HEK293 (cell line): ENCODE results near the gene KATNA1.

Experiments used
- CTCF ChIA-PET: fragments of 350-600 bp; formaldehyde crosslinking; extraction: SDS; loops from one replicate; lab custom pipeline; 2021; ENCODE audit warnings: antibody characterized with exemption; lab: Yijun Ruan, JAX
- POLR2A ChIA-PET: fragments of 300-600 bp; formaldehyde crosslinking; extraction: SDS; loops from one replicate; lab custom pipeline; 2020; ENCODE audit warnings: antibody characterized with exemption, inconsistent platforms; lab: Yijun Ruan, JAX
- H3K27ac ChIP-seq: fragments of 200-500 bp; sonication (Bioruptor generic); 2 replicates; pipeline ENCODE4 v1.5.1; 2014; ENCODE audit warnings: low read depth, low read length, control low read depth, inconsistent platforms; ENCODE audit errors: extremely low read depth
- H3K36me3 ChIP-seq, 2 experiments: fragments of 200-500 bp in 1 of 2; sonication (Bioruptor generic) in 1 of 2; 1 replicate in 1 of 2; 2 replicates in 1 of 2; pipeline ENCODE4 v1.5.1; 2014 to 2017; ENCODE audit warnings: inconsistent platforms in 2 of 2, low read length in 2 of 2; ENCODE audit not compliant: control insufficient read depth in 2 of 2, insufficient read depth in 1 of 2
- H3K4me1 ChIP-seq: fragments of 200-500 bp; sonication (Bioruptor generic); 2 replicates; pipeline ENCODE4 v1.5.1; 2014; ENCODE audit warnings: mild to moderate bottlenecking, low read length, inconsistent platforms; ENCODE audit not compliant: control insufficient read depth, insufficient read depth
- H3K4me3 ChIP-seq: 2 replicates; pipeline ENCODE4 v1.5.1; 2011; ENCODE audit warnings: low read depth, mild to moderate bottlenecking, control low read depth, low read length, moderate library complexity
- H3K9me3 ChIP-seq: fragments of 200-500 bp; sonication (Bioruptor generic); 2 replicates; pipeline ENCODE4 v1.5.1; 2014; ENCODE audit warnings: low read depth, low read length, inconsistent platforms; ENCODE audit not compliant: control insufficient read depth, insufficient read depth
- FEZF1 ChIP-seq: fragments of 450-650 bp; formaldehyde crosslinking; IDR thresholded peaks from 2 replicates; pipeline ENCODE4 v1.5.1; 2016; ENCODE audit warnings: missing biosample characterization, missing genetic modification characterization
- GLI4 ChIP-seq: fragments of 450-650 bp; formaldehyde crosslinking; IDR thresholded peaks from 2 replicates; pipeline ENCODE4 v1.5.1; 2016; ENCODE audit warnings: missing biosample characterization, missing genetic modification characterization
- MYNN ChIP-seq: fragments of 450-650 bp; formaldehyde crosslinking; IDR thresholded peaks from 2 replicates; pipeline ENCODE4 v1.5.1; 2016; ENCODE audit warnings: missing biosample characterization, missing genetic modification characterization, borderline replicate concordance
- OSR2 ChIP-seq: fragments of 450-650 bp; formaldehyde crosslinking; IDR thresholded peaks from 2 replicates; pipeline ENCODE4 v1.5.1; 2016; ENCODE audit warnings: missing biosample characterization, missing genetic modification characterization
- SCRT1 ChIP-seq: fragments of 450-650 bp; formaldehyde crosslinking; IDR thresholded peaks from 2 replicates; pipeline ENCODE4 v1.5.1; 2016; ENCODE audit warnings: missing biosample characterization, missing genetic modification characterization, borderline replicate concordance
- SCRT2 ChIP-seq: fragments of 450-650 bp; formaldehyde crosslinking; IDR thresholded peaks from 2 replicates; pipeline ENCODE4 v1.5.1; 2016; ENCODE audit warnings: missing biosample characterization, missing genetic modification characterization
- ZNF184 ChIP-seq: fragments of 450-650 bp; IDR thresholded peaks from 2 replicates; pipeline ENCODE4 v1.5.1; 2018; ENCODE audit warnings: missing biosample characterization, mild to moderate bottlenecking, missing genetic modification characterization
- ZNF354C ChIP-seq: fragments of 450-650 bp; formaldehyde crosslinking; IDR thresholded peaks from 2 replicates; pipeline ENCODE4 v1.5.1; 2016; ENCODE audit warnings: missing biosample characterization, missing genetic modification characterization, low read depth, borderline replicate concordance
- ZNF391 ChIP-seq: fragments of 450-650 bp; formaldehyde crosslinking; IDR thresholded peaks from 2 replicates; pipeline ENCODE4 v1.5.1; 2016; ENCODE audit warnings: low read depth, missing biosample characterization, missing genetic modification characterization, borderline replicate concordance
- ZNF394 ChIP-seq: fragments of 450-650 bp; formaldehyde crosslinking; IDR thresholded peaks from 2 replicates; pipeline ENCODE4 v1.5.1; 2016; ENCODE audit warnings: missing biosample characterization, missing genetic modification characterization, mild to moderate bottlenecking, moderate library complexity, borderline replicate concordance
- ZNF48 ChIP-seq: fragments of 450-650 bp; formaldehyde crosslinking; IDR thresholded peaks from 2 replicates; pipeline ENCODE4 v1.5.1; 2016; ENCODE audit warnings: missing biosample characterization, missing genetic modification characterization
- ZNF600 ChIP-seq: fragments of 450-650 bp; formaldehyde crosslinking; IDR thresholded peaks from 2 replicates; pipeline ENCODE4 v1.5.1; 2016; ENCODE audit warnings: missing biosample characterization, missing genetic modification characterization
- ZSCAN16 ChIP-seq: fragments of 450-650 bp; formaldehyde crosslinking; IDR thresholded peaks from 2 replicates; pipeline ENCODE4 v1.5.1; 2016; ENCODE audit warnings: missing biosample characterization, missing genetic modification characterization
- TF ChIP-seq, protein P1 (sequence below): fragments of 450-650 bp; formaldehyde crosslinking; IDR thresholded peaks from 2 replicates; pipeline ENCODE4 v1.5.1; 2016; ENCODE audit warnings: missing biosample characterization, missing genetic modification characterization
- TF ChIP-seq, protein P2 (sequence below): fragments of 450-650 bp; formaldehyde crosslinking; conservative IDR thresholded peaks from 2 replicates; pipeline ENCODE4 v1.5.1; 2016; ENCODE audit warnings: low read depth, missing biosample characterization, missing genetic modification characterization
- TF ChIP-seq, protein P3 (sequence below): fragments of 450-650 bp; formaldehyde crosslinking; IDR thresholded peaks from 2 replicates; pipeline ENCODE4 v1.5.1; 2017; ENCODE audit warnings: missing biosample characterization, missing genetic modification characterization
- TF ChIP-seq, protein P4 (sequence below): fragments of 450-650 bp; formaldehyde crosslinking; IDR thresholded peaks from 2 replicates; pipeline ENCODE4 v1.5.1; 2016; ENCODE audit warnings: missing biosample characterization, missing genetic modification characterization
- TF ChIP-seq, protein P5 (sequence below): fragments of 450-650 bp; formaldehyde crosslinking; IDR thresholded peaks from 2 replicates; pipeline ENCODE4 v1.5.1; 2016; ENCODE audit warnings: missing biosample characterization, missing genetic modification characterization, low read depth

Gene KATNA1

DNA sequence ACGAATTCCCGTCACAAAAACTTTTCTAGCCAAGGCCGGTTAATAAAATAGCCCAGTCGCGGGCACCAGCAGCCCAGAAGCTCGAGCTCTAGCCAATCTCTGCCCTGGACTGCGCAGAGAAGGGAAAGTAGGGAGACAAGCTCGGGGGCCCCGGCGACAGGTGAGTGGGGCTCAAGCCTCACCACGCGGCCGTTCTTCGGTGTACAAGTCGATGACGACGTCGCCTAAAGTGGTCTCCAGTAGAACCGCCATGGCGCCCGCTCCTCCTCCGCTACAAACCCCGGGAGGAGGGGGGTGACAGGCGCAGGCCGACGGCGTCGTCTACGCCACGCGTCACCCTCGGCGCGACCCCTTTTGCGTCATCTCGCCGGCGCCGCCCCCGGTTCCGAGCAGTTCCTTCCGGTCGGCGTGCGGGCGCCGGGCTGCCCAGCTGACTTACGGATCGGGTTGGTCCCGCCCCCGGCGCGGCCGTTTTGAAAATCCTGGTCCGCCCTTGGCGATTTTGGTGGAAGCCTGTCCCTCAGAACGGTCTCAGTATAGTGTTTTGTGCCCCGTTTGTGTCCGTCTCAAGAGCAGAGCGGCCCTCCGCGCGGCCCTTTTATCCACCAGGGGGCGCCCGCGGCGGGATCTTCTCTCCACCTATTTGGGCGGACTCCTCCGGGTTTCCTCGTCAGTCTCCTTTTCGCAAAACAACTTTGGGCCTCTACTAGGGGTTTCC lies 102.6 kb downstream of the KATNA1 start, which contains the start of gene PPIL4 (continued):
- TF ChIP-seq, protein P1, sequence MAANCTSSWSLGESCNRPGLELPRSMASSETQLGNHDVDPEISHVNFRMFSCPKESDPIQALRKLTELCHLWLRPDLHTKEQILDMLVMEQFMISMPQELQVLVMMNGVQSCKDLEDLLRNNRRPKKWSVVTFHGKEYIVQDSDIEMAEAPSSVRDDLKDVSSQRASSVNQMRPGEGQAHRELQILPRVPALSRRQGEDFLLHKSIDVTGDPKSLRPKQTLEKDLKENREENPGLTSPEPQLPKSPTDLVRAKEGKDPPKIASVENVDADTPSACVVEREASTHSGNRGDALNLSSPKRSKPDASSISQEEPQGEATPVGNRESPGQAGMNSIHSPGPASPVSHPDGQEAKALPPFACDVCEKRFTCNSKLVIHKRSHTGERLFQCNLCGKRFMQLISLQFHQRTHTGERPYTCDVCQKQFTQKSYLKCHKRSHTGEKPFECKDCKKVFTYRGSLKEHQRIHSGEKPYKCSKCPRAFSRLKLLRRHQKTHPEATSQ (tag by site-specific recombination), result peak; percentile 74; the same call in 1 of the 2 replicates
- 0 out of 2 replicates have a peak, but pooled peaks have one; percentile 64 for TF ChIP-seq ZNF184 (tag by site-specific recombination)
- TF ChIP-seq, protein P2, sequence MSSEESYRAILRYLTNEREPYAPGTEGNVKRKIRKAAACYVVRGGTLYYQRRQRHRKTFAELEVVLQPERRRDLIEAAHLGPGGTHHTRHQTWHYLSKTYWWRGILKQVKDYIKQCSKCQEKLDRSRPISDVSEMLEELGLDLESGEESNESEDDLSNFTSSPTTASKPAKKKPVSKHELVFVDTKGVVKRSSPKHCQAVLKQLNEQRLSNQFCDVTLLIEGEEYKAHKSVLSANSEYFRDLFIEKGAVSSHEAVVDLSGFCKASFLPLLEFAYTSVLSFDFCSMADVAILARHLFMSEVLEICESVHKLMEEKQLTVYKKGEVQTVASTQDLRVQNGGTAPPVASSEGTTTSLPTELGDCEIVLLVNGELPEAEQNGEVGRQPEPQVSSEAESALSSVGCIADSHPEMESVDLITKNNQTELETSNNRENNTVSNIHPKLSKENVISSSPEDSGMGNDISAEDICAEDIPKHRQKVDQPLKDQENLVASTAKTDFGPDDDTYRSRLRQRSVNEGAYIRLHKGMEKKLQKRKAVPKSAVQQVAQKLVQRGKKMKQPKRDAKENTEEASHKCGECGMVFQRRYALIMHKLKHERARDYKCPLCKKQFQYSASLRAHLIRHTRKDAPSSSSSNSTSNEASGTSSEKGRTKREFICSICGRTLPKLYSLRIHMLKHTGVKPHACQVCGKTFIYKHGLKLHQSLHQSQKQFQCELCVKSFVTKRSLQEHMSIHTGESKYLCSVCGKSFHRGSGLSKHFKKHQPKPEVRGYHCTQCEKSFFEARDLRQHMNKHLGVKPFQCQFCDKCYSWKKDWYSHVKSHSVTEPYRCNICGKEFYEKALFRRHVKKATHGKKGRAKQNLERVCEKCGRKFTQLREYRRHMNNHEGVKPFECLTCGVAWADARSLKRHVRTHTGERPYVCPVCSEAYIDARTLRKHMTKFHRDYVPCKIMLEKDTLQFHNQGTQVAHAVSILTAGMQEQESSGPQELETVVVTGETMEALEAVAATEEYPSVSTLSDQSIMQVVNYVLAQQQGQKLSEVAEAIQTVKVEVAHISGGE (tag by site-specific recombination), result peak; percentile 81

DNA sequence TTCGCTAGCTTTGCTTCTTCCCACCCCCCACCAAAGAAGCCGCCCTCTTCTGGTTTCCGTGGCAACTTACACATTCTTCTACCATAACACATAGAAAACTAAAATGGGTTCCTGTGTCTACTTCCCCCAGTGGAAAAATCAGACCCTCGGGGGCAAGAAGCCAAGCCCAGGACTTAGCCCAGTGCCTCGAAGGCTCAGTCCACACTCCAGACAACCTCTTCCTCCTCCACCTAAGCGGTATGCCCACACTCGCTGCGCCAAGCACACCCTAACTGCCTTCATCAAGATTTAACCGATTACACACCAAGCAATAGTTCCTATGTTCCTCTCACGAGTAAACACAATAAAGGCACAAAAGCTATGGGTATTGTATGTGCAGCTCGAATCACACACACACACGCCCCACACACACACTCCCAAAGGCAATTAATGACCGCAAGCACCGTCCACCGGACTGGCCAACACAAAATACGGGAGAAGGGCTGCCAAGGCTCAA lies 103.2 kb downstream of the KATNA1 start:
- H3K9me3 ChIP-seq, result no peaks in the 10 kb centered on the region
- ChIA-PET POLR2A (interaction anchor here (0.9 to 3.3 kb wide), 6 partner anchors 15 to 204 kb away, joined by 3 to 11 read pairs (median 7); partner anchors contain the start of genes GINM1, LATS1 and PCMT1), CTCF (interaction anchor here (0.6 to 2.8 kb wide), 17 partner anchors 8 to 518 kb away, joined by 3 to 14 read pairs (median 5); partner anchors contain the start of gene NUP43)
- H3K27ac ChIP-seq, result peak overlapping the region; percentile 79
- peak overlapping the region; percentile 79 for H3K4me3 ChIP-seq
- TF ChIP-seq ZNF394 (tag by site-specific recombination) (no peak), FEZF1 (tag by site-specific recombination) (0 out of 2 replicates have a peak, but pooled peaks have one; percentile 3), ZNF354C (tag by site-specific recombination) (no peak), ZNF48 (no peak), MYNN (0 out of 2 replicates have a peak, but pooled peaks have one; percentile 18), ZNF391 (no peak), ZNF600 (peak; percentile 21; the same call in 1 of the 2 replicates), GLI4 (0 out of 2 replicates have a peak, but pooled peaks have one; percentile 19), OSR2 (tag by site-specific recombination) (no peak), SCRT1 (no peak), ZSCAN16 (tag by site-specific recombination) (peak; percentile 99), SCRT2 (tag by site-specific recombination) (no peak)
- TF ChIP-seq, protein P3, sequence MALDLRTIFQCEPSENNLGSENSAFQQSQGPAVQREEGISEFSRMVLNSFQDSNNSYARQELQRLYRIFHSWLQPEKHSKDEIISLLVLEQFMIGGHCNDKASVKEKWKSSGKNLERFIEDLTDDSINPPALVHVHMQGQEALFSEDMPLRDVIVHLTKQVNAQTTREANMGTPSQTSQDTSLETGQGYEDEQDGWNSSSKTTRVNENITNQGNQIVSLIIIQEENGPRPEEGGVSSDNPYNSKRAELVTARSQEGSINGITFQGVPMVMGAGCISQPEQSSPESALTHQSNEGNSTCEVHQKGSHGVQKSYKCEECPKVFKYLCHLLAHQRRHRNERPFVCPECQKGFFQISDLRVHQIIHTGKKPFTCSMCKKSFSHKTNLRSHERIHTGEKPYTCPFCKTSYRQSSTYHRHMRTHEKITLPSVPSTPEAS (tag by site-specific recombination), result 0 out of 2 replicates have a peak, but pooled peaks have one; percentile 67
- TF ChIP-seq, protein P4, sequence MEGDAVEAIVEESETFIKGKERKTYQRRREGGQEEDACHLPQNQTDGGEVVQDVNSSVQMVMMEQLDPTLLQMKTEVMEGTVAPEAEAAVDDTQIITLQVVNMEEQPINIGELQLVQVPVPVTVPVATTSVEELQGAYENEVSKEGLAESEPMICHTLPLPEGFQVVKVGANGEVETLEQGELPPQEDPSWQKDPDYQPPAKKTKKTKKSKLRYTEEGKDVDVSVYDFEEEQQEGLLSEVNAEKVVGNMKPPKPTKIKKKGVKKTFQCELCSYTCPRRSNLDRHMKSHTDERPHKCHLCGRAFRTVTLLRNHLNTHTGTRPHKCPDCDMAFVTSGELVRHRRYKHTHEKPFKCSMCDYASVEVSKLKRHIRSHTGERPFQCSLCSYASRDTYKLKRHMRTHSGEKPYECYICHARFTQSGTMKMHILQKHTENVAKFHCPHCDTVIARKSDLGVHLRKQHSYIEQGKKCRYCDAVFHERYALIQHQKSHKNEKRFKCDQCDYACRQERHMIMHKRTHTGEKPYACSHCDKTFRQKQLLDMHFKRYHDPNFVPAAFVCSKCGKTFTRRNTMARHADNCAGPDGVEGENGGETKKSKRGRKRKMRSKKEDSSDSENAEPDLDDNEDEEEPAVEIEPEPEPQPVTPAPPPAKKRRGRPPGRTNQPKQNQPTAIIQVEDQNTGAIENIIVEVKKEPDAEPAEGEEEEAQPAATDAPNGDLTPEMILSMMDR (tag by site-specific recombination), result peak; percentile 13; the same call in 1 of the 2 replicates
- TF ChIP-seq, protein P5, sequence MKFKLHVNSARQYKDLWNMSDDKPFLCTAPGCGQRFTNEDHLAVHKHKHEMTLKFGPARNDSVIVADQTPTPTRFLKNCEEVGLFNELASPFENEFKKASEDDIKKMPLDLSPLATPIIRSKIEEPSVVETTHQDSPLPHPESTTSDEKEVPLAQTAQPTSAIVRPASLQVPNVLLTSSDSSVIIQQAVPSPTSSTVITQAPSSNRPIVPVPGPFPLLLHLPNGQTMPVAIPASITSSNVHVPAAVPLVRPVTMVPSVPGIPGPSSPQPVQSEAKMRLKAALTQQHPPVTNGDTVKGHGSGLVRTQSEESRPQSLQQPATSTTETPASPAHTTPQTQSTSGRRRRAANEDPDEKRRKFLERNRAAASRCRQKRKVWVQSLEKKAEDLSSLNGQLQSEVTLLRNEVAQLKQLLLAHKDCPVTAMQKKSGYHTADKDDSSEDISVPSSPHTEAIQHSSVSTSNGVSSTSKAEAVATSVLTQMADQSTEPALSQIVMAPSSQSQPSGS (tag by site-specific recombination), result no peak
- peaks cover 7% of the 10 kb centered on the region in 2 experiments for H3K36me3 ChIP-seq
- peaks cover 3% of the 10 kb centered on the region; the same call in 1 of the 2 replicates for H3K4me1 ChIP-seq
